NCI-H1694 (cell line): ENCODE measurements around the gene POLRMT.
"Not testable (repeated sequence)": the region's sequence is repeated elsewhere in the genome, so short reads cannot be mapped to it uniquely, and the experiment has no call there.

ENCODE experiments used
- DNase-seq: peaks from one replicate; lab custom pipeline; 2025; lab: John Stamatoyannopoulos, UW

Gene POLRMT

DNA sequence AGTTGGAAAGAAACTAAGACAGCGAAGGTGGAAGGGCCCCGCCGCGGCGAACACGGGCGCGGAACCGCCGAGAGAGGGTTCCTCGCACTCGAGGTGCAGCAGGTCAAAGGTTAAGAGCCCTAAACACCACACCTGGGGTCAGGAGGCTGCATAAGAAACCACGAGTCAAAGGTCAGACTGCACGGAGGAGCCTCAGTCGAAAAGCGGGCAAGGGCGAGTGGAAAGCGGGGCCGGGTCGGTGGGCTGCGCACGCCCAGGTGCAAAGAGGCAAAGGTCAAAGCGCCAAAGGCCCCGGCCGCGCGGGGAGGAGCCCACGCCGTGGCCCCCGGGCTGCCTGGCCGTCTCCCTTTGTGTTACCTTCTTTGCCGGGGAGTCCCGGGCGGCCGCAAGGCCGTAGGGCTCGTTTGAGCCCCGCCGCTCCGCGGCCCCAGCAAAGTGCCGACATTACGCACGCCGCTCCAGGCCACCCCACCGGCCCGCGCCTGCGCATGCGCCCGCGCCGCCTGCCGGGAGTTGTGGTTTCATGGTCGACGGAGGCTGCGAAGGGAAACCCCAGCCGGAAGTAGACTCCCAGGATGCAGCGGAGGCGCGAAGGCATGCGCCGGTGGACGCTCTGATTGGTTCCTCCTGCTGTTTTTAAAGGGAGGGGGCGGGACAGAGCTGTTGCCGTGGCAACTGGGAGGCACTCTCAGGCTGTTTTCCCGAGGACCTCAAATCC is at the start of gene POLRMT:
POLRMT (minus strand) TSS at position 470 of the 718 bp plus-strand sequence; CDS start at position 445, 25 bp downstream.
- peak; percentile 89 for DNase-seq

DNA sequence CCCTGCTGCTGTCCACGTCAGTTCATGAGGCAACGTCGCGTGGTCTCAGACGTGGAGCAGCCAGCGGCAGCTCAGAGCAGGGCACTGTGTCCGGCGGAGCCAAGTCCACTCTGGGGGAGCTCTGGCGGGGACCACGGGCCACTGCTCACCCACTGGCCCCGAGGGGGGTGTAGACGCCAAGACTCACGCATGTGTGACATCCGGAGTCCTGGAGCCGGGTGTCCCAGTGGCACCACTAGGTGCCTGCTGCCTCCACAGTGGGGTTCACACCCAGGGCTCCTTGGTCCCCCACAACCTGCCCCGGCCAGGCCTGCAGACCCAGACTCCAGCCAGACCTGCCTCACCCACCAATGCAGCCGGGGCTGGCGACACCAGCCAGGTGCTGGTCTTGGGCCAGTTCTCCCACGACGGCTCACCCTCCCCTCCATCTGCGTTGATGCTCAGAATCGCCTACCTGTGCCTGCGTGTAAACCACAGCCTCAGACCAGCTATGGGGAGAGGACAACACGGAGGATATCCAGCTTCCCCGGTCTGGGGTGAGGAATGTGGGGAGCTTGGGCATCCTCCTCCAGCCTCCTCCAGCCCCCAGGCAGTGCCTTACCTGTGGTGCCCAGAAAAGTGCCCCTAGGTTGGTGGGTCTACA is 49.5 kb upstream of the POLRMT start:
- no peak for DNase-seq

DNA sequence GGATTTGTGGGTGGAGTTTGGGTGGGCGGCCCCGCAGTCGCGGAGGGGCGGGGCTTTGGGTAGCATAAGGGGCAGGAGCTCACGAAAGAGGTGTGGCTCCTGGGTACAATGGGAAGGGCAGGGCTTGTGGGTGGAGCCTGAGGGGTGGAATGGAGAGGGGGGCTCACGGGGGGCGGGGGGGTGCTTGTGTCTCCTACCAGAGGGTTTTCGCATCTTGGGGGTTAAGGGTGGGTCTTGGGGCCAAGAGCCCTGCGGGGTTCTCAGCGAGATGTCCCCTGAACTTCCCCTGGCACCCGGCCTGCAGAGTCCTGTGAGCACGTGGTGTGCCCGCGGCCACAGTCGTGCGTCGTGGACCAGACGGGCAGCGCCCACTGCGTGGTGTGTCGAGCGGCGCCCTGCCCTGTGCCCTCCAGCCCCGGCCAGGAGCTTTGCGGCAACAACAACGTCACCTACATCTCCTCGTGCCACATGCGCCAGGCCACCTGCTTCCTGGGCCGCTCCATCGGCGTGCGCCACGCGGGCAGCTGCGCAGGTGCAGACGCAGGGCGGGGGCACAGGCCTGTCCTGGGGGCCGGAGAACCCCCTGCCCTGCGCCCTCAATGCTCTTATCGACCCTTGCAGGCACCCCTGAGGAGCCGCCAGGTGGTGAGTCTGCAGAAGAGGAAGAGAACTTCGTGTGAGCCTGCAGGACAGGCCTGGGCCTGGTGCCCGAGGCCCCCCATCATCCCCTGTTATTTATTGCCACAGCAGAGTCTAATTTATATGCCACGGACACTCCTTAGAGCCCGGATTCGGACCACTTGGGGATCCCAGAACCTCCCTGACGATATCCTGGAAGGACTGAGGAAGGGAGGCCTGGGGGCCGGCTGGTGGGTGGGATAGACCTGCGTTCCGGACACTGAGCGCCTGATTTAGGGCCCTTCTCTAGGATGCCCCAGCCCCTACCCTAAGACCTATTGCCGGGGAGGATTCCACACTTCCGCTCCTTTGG is 48.0 kb upstream of the POLRMT start:
- no peak for DNase-seq

DNA sequence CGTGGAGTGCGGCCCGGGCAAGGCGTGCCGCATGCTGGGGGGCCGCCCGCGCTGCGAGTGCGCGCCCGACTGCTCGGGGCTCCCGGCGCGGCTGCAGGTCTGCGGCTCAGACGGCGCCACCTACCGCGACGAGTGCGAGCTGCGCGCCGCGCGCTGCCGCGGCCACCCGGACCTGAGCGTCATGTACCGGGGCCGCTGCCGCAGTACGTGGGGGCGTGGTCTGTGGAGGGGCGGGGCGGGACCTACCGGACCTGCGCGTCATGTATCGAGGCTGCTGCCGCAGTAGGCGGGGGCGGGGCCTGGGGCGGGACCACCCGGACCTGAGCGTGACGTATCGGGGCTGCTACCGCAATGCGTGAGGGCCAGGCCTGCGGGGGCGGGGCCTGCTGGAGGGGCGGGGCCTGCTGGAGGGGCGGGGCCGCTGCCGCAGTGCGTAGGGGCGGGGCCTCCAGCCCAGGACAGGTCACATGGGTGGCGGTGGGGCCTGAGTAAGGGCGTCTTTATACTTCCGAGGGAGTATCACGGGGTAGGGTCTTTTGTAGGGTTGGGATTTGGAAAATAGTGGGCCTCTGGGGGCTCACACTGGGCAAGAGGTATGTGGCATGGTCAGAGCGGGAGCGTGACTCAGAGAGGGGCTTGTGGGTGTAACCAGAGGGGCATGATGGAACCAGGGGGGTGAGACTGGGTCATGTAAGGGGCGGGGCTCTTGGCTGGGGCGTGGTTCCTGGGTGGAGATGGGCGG is 47.1 kb upstream of the POLRMT start:
- DNase-seq: peak; percentile 90

DNA sequence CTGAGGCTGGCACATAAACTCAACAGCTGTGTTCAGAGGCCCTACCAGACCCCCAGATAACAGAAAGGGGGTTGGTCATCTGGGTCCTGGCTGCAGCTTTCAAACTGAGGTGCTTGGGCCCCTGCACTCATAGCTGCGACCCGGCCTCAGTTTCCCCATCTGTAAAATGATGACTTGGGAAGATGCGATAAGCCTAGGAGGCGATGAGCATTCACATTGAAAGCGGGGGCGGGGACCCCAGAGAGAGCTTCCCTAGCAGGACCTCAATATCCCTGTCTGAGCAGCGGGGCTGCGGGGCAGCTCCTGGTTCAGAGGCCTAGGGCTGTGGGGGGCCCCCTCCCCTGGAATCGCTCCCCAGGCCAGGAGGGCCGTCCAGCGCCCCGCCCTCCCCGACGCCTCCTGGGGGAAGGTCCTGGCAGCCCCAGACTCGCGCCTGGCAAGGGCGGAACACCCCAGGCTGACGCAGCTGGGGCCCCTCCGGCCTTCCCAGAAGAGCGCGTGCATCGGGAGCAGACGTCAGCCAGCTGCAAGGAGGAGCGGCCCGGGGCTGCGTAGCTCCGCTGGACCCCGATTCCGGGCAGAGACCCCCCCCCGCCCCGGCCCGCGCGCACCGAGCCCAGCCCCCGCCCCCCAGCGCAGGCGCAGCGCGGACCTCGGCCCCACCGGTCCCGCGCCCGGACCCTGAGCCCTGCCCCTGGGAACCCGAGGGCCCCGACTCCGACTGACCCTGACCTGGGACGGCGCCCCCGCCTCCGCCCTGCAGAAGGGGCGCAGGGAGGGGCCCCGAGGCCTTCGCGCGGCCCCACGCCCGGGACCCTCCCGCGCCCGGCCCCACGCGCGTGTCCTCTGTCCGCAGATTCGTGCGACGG is 46.3 kb upstream of the POLRMT start:
- no peak for DNase-seq

DNA sequence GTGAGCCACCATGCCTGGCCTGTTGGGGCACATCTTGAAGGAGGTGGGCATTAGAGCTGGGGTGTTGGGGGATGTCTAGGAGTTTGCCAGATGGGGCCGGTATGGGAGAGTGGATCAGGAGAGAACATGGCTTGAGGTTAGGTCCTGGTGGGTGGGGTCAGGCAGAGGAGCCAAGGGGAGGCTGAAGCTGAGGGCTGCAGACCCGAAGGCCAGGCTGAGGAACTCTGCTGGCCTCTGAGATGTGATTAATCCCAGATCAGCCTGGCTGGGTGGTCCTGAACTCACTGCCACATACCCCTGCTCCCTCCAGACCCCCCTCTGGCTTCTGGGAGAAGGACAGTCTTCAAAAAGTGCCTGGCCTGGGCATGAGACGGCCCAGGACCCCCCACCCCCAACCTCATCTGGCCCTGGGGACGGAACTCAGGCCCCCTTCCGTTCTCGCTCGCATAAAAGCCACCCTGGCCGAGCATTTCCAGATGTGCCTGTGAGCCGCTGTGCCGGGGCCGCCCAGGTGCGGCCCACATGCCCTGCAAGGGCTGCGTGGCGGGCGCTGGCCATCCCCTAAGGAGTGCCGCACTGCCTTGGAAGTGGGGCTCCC is 45.6 kb upstream of the POLRMT start:
- DNase-seq: no peak

DNA sequence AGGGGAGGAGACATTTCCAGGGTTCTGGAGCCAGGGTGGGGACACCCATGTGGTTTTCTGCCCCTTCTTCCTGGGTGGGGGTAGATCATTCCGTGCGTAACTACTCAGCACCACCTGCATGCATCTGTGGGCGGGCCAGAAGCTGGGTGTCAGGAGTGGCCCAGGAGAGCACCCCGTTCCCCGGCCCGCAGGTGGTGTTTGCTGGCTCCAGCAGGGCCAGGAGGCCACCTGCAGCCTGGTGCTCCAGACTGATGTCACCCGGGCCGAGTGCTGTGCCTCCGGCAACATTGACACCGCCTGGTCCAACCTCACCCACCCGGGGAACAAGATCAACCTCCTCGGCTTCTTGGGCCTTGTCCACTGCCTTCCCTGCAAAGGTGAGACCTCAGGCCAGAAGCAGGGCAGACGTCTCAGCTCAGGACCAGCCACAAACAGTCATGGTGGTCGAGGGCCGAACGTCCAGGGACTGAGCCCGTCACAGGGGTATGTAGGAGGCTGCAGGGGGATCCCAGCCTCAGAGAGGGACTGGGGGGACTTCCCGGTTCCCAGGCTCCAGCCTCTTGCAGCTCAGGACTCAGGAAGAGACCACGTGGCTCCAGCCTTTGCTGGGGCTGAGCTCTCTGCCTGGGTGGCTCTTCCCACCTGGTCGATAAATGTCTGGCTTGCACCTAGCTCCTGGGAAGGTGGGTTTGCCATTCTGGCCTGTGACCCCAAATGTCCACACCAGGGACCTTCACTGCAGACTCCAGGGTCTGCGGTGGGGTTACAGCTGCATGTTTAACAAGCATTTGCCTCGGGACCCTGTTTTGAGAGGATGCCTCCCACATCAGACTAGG is 44.5 kb upstream of the POLRMT start:
- DNase-seq: no peak

DNA sequence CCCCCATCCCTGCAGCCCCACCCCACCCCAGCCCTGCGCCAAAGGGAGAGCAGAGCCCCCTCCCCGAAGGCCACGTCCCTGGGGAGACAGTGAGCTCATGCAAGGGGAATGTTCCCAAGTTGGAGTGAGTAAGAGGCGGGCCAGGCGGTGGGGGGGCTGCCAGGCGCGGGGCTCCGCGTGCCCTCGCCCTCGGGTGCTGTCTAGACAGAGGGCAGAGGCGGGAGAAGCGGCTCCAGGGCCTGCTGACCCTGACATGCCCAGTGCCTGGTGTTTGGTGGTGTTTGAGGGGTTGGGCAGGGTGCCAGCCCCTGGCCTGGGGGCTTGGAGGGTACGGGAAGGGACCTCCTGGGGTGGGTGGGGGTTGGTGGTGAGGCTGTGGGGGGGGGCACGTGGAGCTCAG is 43.9 kb upstream of the POLRMT start:
- no peak for DNase-seq

DNA sequence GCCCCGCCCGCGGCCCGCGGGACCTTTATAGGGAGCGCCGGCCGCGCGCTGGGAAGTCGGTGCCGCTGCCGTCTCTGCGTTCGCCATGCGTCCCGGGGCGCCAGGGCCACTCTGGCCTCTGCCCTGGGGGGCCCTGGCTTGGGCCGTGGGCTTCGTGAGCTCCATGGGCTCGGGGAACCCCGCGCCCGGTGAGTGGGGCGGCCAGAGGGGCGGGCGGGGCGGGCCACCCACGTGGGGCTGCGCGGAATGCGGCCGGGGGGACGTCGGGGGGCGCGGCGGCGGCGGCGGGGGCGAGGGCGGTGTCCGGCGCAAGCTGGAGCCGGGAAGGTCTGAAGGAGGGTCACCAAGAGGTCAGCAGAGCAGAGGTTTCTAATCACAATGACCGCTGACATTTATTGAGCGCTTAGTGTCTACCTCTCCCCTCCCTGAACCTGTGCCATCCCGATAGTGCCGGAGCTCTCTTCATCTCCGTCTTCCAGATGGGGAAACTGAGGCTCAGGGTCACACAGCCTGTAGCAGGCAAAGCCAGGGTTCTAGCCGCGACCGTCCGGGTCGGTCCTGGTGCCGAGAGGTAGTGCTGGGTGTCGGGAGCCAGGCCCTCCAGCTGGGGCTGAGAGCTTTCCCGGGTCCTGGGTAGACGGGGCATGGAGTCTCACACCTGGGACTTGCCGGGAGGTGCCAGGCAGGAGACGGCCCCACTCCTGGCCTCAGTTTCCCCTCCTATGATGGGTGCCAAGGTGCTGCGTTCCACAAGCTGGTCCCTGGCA is 43.2 kb upstream of the POLRMT start, which contains the start of gene FSTL3:
FSTL3 (plus strand) TSS at position 54 of the 767 bp plus-strand sequence; CDS start at position 86, 32 bp downstream.
- DNase-seq: no peak

DNA sequence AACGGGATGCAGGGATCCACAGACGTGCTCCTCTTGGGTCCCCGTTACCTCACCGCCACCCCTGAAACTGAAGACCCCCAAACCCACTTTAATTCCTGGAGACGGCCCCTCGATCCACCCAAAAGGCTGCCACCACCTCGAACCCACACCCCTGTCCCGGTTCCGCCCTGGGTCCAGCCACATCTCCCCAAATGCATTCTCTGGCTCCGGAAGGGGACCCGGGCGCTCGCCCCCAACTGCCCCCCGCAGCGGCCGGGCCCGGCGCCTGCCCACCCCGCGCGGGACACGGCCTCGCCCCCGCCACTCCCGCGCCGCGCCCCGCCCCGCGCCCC is 42.6 kb upstream of the POLRMT start:
- DNase-seq: no peak

DNA sequence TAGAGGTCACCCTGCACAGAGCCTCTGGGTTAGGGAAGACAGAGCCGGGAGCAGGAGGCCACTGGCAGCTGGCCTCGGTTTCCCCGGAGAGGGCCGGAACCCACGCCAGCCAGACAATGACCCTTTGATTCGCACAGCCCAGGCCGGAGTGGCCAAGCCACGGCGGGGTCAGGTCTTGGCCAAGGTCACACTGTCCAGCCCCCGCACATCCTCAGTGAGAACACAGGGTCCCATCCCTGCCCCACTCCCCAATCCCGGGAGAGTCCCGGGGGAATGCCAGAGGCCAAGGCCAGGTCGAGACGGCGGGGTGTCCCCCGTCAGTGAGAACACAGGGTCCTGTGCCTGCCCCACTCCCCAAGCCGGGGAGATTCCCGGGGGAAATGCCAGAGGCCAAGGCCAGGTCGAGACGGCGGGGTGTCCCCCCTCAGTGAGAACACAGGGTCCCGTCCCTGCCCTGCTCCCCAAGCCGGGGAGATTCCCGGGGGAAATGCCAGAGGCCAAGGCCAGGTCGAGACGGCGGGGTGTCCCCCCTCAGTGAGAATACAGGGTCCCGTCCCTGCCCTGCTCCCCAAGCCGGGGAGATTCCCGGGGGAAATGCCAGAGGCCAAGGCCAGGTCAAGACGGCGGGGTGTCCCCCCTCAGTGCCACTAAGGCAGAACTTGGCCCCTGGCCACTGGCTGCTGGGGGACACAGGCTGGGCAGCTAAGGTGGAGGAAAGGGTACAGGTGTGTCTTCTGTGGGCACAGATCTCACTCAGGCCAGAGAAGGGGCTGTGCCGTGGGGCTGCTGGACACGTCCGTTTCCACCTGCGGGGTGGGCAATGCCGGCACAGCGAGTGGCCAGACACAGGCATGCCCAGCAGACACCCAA is 41.2 kb upstream of the POLRMT start:
- no peak for DNase-seq

DNA sequence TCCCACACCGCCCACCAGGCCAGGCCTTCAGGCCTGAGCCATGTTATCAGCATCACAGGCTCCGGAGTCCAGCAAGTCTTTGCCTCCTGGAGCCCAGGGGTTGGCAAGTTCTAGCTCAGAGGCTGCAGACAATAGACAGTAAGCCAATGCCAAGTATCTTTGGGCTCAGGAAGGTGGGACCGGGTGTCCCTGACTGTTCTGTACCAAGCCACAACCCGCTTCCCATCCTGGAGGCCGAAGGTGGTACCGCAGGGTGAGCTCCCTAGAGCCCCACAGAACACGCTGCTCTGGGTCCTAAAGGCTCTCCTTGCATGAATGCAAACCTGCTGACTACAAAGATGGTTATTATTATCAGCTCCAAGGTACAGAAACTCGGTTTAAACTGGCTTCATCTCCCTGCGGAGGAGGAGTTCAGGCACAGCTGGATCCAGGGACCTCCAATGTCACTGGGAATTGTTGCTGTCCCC is 37.3 kb upstream of the POLRMT start:
- no peak for DNase-seq

DNA sequence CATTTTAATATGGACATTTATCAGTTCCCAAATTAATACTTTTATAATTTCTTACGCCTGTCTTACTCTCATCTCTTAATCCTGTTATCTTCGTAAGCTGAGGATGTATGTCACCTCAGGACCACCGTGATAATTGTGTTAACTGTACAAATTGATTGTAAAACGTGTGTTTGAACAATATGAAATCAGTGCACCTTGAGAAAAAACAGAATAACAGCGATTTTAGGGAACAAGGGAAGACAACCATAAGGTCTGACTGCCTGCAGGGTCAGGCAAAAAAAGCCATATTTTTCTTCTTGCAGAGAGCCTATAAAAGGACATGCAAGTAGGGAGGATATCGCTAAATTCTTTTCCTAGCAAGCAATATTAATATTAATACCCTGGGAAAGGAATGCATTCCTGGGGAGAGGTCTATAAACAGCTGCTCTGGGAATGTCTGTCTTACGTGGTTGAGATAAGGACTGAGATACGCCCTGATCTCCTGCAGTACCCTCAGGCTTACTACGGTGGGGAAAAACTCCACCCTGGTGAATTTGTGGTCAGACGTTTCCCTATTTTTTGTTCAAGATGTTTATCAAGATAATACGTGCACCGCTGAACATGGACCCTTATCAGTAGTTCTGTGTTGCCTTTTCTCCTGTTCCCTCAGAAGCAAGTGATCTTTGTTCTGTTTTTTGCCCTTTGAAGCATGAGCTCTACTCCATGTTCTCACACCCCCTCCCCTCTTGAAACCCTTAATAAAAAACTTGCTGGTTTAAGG is 35.5 kb upstream of the POLRMT start:
- not testable (repeated sequence) for DNase-seq

DNA sequence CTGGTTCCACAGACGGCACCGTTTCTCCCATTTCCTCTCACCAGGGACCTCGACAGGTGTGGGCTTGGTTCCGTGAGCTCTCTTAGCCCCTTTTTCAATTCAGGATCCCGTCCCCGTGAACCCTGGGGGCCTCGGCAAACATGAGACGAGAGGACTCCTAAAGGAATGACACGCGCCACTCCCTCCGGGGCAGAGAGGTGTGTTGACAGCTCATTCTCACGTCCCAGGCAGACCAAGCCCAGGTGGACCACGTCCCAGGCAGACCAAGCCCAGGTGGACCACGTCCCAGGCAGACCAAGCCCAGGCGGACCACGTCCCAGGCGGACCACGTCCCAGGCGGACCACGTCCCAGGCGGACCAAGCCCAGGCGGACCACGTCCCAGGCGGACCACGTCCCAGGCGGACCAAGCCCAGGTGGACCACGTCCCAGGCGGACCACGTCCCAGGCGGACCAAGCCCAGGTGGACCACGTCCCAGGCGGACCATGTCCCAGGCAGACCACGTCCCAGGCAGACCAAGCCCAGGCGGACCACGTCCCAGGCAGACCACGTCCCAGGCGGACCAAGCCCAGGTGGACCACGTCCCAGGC is 33.7 kb upstream of the POLRMT start:
- DNase-seq: not testable (repeated sequence)

DNA sequence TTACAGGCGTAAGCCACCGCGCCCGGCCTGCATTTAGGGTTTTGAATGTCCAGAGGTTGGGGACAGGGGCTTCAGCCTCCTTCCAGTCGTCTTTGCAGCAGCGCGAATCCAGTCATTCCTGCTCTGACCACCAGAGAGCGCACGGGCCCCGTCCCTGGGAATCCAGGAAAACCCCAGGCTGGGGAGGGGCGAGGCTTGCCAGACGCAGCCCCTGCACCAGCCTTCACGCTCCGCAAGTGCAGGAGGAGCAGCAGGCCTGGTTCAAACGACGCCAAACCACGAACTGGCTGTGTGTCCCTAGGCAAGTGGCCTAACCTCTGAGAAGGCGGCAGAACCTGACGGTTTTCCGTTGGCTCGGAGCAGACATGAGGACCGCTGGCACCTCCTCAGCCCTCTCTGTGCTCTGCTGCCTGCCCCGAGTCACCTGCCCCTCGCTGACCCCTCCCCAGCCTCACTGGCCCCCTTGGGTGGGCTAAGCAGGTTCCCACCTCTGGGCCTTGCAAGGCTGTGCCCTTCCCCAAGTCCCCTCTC is 31.6 kb upstream of the POLRMT start:
- DNase-seq: peak; percentile 85

DNA sequence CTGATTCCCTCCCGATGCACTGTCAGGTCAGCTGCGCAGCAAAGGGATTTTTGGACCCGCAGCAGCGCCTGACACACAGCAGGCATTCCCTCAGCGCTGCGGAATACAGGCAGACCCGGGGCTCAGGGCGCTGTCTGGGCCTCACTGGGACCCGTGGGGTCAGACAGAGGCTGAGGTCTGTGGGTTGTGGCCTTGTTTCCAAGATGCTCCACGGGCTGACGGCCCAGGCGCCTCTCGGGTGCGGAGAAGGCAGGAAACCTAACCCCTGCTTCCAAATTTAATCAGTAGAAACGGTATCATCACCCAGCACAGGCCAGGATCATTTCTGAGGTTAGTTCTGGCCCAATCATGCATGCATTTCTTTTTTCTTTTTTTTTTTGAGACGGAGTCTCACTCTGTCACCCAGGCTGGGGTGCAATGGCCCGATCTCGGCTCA is 30.4 kb upstream of the POLRMT start:
- DNase-seq: no peak
